Measurements from ENCODE around the gene PCCA.
"Not testable (repeated sequence)": the region's sequence is repeated elsewhere in the genome, so short reads cannot be mapped to it uniquely, and the experiment has no call there.

Gene PCCA

DNA sequence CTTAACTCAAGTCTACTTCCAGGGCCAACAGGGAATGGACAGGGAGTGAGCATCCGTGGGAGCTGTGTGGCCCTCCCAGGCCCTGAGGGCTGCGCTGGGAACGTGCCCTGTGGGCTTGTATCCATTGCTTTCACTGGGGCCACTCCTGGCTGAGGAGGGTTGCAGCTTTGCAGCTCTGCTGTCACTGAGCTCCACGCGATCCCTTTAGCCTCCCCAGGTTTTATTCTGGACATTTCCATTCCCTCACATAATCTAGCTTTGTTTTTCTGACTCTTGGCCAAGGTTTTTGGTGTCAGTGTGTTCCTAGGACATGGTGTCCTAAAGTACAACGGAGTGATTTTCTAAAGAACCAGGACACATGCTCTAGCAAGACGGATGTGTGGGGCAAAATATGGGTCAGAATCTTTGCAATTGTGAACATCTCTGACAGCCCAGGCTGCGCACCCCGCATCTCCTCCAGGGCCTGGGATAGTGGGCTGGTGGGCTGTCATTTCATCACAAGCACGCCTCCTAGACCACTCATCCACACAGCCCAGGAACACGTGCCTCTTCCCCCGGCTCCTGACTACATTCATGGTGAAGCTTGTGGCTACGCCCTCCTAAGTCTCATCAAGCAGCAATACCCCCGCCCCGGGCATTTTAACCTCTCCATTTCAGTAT lies 471.7 kb downstream of the PCCA start:
- no peak for DNase-seq

DNA sequence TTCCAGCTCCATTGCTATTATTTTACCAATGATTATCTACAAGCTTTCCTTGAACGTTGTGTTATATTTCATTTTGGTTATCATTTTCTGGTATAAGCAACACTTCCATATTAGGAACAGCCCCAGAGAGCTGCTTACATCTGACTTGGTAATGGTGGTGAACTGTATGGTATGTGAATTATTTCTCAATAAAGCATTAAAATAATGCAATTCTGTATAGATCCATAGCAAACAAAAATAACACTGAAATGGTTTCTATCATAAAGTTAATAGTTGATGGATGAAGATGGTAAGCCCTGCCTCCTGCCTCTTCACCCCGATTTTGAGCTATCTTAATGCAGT lies 472.2 kb downstream of the PCCA start:
- no peak for DNase-seq

DNA sequence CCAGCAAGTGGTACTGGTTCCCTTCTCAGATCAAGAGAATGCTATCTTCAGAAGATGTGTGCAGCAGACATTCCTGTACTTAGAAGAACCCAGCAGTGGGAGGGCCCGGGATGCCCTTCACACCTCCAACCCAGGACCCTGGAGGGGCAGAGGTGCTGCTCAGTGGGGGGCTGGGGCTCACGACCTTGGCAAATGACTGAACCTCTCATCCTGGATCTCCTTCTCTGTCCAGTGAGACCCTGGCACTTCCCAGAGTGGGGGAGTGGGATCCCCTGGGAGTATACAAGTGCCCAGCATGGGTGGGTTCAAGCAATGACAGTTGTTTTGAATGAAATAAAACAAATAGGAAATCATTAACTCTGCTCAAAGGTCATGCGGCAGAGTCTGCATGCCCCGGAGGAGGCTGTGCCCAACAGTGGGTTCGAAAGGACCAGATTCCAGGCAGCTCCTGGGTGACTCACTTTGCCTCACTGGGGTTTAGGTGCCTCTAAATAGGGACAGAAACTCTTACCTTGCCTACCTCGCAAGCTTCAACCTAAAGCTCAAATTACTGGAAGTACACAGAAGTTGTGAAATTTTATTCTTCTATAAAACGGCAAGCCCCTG lies 472.8 kb downstream of the PCCA start:
- no peak for DNase-seq

DNA sequence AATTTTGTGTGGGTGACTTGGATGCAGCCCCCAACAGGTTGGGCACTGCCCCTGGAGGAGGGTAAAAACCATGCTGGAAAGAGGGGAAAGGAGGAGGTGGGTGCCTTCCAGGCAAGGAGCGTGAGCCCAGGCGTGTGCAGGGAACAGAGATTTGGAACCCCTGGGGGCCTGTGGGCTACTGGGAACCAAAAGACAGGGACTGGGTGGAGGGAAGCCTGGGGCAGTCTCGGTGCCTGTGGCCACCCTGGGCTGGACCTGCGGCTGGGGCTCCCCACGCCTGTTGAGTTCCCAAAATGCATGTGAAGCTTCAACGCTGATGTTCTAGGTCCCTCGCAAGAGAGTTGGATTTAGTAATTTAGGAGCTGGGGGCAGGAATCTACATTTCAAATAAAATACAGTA lies 474.9 kb downstream of the PCCA start:
- DNase-seq: no peak

DNA sequence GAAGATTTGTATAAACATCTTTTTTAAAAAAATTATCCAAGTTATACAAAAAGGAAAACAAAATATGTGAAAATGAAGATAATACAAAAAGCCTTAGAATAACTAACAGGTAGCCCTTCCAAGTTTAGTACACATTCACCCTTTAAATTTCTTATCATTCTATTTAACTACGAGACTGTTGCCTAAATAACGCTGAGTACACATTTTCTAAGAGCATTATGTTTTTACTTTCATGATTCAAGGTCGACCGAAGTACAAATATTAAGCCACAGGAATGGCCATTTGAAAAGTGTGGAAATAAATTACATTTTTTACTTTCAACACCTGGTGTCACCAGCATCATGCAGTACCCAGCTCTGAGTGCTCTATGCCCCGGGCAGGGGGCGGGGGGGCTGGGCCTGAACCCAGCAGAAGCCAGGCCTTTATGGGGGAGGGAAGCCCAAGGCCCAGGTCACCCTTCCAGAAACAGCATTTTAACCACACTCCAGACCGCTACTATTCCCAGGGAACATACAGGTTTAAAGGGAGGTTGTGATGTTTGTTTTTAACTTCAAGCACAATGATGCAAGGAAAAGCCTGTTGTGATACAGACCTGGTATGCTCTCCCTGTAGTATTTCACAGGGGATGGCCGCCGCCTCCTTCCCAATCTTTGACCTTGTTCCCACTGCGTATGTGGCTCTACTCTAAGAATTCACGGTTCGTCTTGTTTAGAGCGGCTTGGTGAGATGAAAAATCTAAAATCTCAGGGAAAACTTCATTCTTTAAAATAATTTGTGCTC lies 475.7 kb downstream of the PCCA start:
- no peak for DNase-seq

DNA sequence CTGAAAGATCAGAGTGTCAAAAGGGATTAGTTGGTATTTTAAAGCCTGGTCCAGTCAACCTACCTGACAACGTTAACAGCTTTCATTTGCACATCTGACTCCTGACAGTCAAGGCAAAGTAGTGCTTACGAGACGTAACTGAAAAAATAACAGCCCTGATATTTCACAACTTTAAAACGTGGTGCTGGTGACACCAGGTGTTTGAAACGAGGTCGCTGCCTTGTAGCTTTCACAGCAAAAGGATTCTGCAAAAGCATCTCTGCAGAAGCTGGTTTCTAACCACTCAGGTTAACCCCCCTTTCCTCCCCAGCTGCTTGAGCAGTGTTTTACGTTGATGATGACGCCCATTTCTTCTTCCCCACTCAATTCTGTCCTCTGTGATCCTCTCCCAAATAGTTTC lies 476.4 kb downstream of the PCCA start:
- no peak for DNase-seq

DNA sequence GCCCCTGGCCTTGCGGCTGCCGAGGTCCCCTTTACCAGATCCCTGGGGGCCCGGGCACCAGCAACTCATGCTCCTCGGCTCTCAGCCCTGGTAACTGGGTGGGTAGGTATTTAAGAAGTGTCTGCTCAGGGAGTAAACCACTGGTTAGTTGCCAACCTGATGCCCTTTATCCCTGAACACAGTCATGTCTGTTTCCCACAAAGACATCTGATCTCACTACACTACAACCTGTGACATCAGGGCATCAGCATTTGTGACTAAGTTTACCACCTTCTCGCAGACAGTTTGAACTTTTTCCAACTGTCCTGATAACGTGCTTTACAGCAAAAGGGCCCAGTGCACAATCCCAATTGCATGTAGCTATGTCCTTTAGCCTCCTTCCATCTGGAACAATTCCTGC lies 477.6 kb downstream of the PCCA start:
- DNase-seq: no peak

DNA sequence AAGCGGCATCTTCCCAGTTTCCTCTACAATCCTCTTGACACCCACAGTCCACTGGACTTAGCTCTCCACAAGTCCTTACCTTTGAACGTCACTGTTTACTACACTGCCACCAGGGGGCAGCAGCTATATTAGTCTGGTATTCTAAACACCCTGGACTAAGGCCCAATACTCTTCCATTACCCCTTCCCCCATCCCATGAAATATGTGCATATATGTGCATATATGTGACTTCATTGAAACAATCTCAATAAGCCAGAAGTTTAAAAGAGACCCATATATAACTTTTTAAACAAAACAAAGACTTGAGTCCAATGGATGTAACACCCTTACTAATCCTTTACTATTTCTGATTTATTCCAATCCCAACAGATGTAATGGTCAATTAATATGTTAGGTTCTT lies 484.2 kb downstream of the PCCA start:
- DNase-seq: peak; percentile 85

DNA sequence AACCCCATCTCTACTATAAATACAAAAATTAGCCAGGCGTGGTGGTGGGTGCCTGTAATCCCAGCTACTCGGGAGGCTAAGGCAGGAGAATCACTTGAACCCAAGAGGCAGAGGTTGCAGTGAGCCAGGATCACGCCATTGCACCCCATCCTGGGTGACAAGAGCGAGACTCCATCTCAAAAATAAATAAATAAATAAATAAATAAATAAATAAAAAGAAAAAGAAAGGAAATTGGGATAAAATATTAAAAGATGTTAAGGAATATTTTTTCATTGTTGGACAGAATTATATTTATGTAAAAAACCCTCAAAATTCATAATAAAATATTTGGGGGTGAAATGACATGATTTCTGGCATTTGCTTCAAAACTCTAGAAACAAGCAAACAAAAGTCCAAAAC lies 488.3 kb downstream of the PCCA start:
- not testable (repeated sequence) for DNase-seq
